ENCODE results near the gene PDCL2.

PDCL2 gene

DNA sequence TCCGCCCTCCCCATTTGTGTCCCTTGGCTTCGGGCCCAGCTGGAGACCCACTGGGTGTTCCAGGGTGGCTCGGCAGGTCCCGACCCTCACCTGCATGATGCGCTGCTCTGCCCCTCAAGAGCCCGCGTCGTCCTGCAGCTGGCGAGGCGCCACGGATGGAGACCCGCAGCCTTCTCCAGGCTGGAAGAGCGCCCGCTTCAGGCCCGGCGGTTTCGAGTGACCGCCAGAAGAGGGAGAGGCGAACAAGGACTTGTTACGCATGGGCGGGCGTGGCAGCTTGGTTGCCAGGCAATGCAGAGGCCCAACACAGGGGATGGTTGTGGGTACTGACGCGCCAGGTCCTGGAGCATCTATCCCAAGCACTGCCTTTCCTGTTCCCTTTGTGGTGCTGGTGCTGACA lies at the start of gene PDCL2:
PDCL2 (minus strand) TSS at position 232 of the 400 bp plus-strand sequence; CDS start at position 96, 136 bp downstream.
- no peaks in the 10 kb centered on the region for H3K27me3 ChIP-seq (replicated peaks)
- no peak within 1 kb of the TSS for H3K27ac ChIP-seq
- H3K4me3 ChIP-seq (ENCODE audit: low read depth, low read length), result no peak within 1 kb of the TSS
- no peak for TF ChIP-seq CTCF (IDR thresholded peaks at IDR 0.05; ENCODE audit: low read depth, low read length, missing control alignments)
- no peaks in the 10 kb centered on the region for H3K36me3 ChIP-seq (replicated peaks)
- in situ Hi-C loops (cut with HindIII; ENCODE audit: low pct_ligation_motif_present, low sequenced_read_pairs), result no loop called here
- no peak for DNase-seq

DNA sequence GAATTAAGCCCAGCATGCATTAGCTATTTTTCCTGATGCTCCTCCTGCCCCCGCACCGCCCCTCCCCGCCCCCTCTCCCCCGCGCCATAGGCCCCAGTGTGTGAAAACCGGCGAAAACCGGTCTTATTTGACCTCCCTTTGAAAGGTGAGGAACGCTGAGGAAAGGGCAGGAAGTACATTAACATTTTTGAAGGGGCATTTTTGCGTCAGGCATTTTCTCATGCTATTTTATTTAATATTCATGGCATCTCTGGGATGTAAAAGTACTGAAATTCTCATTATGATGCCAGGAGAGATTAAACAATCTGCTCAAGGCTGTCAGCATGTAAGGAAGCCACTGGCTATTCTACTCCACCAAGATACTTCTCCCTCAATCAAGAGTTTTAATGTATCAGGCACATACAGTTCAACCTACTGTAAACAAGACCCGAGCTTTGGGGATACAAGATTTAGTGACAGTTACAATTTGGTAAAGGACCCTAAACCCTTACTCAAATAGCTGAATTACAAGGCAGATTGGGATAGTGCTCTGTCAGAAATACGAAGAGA lies 45.3 kb upstream of the PDCL2 start:
- Histone ChIP-seq H3K4me3 (ENCODE audit: low read depth, low read length) (no peak overlapping the region), H3K27ac (no peak overlapping the region), H3K36me3 (replicated peaks) (no peaks in the 10 kb centered on the region), H3K27me3 (replicated peaks) (peaks cover 4% of the 10 kb centered on the region)
- in situ Hi-C loops (cut with HindIII; ENCODE audit: low pct_ligation_motif_present, low sequenced_read_pairs), result no loop called here
- DNase-seq, result no peak
- TF ChIP-seq CTCF (IDR thresholded peaks at IDR 0.05; ENCODE audit: low read depth, low read length, missing control alignments), result no peak

- Histone ChIP-seq H3K36me3 (replicated peaks) (no peaks in the 10 kb centered on the region), H3K4me3 (ENCODE audit: low read depth, low read length) (peak overlapping the region; percentile 47), H3K27ac (no peak overlapping the region), H3K27me3 (replicated peaks) (peaks cover 4% of the 10 kb centered on the region)
- no peak for DNase-seq
- in situ Hi-C loops (cut with HindIII; ENCODE audit: low pct_ligation_motif_present, low sequenced_read_pairs), result no loop called here
- no peak for TF ChIP-seq CTCF (IDR thresholded peaks at IDR 0.05; ENCODE audit: low read depth, low read length, missing control alignments)
Measured at GRCh38 chr4:55636656-55636999, 44.6 kb upstream of the PDCL2 start.

GRCh38 chr4:55635741-55636655 lies 44.0 kb upstream of the PDCL2 start, which contains the start of gene NMU:
Gene NMU, minus strand, starts transcription at chr4:55636298. Its CDS starts 106 bp downstream, at chr4:55636192.
- peaks cover 4% of the 10 kb centered on the region for H3K27me3 ChIP-seq (replicated peaks)
- no peaks in the 10 kb centered on the region for H3K36me3 ChIP-seq (replicated peaks)
- DNase-seq, result no peak
- TF ChIP-seq CTCF (IDR thresholded peaks at IDR 0.05; ENCODE audit: low read depth, low read length, missing control alignments), result no peak
- in situ Hi-C loops (cut with HindIII; ENCODE audit: low pct_ligation_motif_present, low sequenced_read_pairs), result no loop called here
- peak within 1 kb of the TSS; percentile 47 for H3K4me3 ChIP-seq (ENCODE audit: low read depth, low read length)
- H3K27ac ChIP-seq, result no peak within 1 kb of the TSS

DNA sequence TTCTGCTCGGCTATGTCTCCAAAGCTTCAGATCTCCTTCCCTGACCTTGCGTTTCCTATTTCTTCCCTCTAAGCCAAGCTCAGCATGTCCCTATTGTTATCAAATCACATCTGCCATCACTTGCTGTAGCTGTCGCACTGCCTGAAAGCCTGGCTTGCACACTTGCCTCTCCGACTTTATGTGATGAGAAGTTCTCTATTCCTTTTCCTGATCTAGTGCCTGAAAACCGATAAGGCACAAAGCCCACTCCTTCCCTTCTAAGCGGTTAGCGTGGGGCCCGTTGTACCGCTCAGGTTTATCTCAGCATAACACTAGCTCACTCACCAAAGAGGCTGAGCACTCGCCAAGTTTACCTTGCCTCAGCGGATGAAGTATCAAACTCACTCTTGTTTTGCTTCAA lies 43.2 kb upstream of the PDCL2 start:
- TF ChIP-seq CTCF (IDR thresholded peaks at IDR 0.05; ENCODE audit: low read depth, low read length, missing control alignments), result no peak
- Histone ChIP-seq H3K27me3 (replicated peaks) (peaks cover 4% of the 10 kb centered on the region), H3K27ac (no peak overlapping the region), H3K36me3 (replicated peaks) (no peaks in the 10 kb centered on the region), H3K4me3 (ENCODE audit: low read depth, low read length) (no peak overlapping the region)
- in situ Hi-C loops (cut with HindIII; ENCODE audit: low pct_ligation_motif_present, low sequenced_read_pairs), result no loop called here
- no peak for DNase-seq

Data from brain microvascular endothelial cell (primary cell).